NCI-H1436 treated with DMSO at 0.1 percent for 48 hours (cell line): Measurements from ENCODE around the gene STK32B.
"Not testable (repeated sequence)": the region's sequence is repeated elsewhere in the genome, so short reads cannot be mapped to it uniquely, and the experiment has no call there.

Experiments
- DNase-seq: peaks from one replicate; lab custom pipeline; 2025; lab: John Stamatoyannopoulos, UW

Gene STK32B

DNA sequence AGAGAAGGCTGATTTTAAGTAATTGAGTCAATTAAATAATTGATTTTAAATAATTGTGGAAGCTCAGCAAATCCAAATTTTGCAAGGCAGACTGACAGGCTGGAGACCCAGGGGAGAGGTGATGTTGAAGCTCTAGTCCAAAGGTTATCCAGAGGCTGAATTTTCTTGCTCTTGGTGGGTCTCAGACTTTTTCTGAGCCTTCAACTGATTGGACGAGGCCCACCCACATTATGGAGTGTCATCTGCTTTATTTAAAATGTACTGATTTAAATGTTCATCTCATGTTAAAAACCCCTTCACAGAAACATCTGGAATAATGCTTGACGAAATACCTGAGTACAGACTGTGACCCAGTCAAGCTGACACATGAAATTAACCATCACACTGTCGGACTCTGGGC lies 20.4 kb upstream of the STK32B start:
- no peak for DNase-seq

DNA sequence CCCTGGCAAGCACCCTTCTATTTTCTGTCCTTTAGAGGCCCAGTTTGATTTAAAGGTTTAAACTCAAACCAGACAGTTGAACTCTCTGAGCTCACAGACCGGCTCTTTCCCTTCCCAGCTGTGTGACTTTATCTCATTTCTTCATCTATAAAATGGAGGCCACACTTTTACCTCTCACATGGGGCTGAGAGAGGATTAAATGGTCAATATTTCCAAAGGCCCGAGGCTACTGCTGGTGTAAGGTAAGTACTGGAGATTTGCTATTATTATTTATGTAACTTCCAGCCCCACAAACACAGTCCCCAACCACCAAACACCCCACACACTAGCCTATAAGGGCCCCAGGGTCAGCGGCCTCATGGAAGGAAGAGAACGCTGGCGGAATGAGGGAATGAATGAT lies 18.5 kb upstream of the STK32B start:
- no peak for DNase-seq

DNA sequence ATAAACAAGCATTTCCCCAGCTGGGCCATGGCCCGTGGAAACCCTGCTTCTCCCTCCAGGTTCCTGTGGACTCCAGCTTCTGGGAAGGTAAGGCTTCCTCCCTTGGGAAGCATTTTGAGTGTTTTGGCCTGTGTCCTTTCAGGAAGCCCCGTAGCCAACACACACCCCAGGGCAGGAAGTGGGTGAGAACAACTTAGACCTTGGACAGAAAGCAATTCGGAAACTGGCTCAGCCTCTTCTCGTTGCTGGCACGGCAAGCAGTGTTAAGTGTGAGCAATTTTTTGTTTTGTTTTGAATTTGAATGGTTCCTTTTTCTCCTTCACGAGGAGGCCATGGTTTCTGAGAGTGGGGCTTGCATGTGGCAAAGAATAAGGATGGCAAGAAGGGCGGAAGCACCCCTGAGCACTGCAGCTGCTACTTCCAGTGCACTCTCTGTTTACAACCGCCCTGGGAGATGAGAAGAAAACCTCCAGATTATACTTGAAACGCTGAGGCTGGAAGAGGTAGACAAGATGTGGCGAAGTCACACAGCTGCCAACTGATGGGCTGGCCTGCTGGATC lies 17.9 kb upstream of the STK32B start:
- DNase-seq, result no peak

DNA sequence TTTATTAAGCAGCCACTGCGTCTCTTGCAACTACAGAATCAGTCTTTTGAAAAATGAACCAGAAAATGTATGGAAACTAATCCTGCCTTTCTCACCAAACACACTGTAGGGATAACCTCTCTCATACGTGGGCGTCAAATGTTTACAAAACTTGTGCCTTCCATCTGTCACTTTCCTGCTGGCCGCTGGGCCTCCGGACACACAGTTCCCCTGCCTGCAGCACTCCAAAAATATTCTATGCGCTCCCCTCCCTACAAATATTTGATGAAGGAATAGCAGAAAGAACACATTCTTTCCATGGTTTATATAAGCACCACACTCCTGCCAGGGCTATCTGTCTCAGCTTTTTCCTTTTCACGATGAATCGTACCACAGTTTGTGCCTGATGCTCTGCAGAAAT lies 17.1 kb upstream of the STK32B start:
- no peak for DNase-seq

DNA sequence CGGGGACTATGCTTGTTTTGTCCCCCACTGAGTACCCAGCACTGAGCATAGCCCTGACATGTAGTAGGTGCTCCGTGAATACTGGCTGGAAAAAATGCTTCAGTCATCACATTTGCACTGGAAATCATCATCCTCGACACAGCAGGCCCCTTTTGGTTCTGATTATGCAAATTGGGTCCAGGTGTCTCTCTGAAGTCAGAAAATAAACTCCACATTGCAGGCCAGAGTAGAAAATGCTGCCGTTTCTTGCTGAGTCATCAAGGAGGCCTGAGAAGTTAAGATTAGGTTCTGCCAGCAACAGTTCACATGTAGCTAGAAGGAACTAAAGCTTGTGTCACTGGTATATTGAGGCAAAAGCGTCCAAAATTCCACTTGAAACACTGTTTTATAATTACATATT lies 15.0 kb upstream of the STK32B start:
- DNase-seq, result no peak

DNA sequence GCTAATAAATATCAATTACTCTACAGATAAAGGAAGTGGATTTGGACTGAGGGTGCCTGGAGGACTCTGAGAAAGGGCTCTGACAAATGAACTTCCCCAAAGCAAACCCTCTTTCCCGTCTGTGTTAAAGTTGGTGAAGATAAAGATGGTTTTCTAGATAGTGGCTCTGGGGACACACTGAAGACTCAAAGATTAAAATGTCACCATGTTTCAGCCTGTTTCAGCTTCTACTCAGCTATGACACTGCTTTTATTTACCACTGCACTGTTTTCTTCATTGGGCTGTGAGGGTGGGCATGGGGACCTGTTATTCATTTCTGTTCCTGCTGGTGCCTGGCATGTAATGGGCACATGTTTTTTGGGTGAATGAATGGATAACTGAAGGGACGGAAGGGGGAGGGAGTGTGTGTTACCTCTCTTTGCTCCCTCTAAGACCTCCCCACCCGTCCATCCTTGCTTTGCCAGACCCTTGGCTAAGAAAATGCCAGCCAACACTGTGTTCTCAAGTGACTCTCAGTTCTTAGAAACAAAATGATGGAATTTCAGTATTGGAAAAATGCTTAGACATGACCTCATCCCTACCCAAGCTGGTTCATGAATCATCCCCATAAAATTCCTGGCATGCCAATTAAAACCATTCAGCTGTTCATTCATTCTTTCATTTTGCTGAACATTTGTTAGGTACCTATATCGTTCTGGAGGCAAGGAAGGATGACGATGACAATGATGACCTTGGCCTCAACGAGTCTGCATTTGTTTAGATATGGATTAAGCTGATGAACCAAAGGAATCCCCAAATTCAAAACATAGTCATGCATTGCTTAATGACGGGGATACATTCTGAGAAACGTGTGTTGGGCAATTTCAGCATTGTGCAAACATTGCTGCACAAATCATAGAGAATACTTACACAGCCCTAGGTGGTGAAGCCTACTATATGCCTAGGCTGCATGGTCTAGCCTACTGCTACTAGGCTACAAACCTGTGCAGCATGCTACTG lies 13.4 kb upstream of the STK32B start:
- DNase-seq, result no peak

DNA sequence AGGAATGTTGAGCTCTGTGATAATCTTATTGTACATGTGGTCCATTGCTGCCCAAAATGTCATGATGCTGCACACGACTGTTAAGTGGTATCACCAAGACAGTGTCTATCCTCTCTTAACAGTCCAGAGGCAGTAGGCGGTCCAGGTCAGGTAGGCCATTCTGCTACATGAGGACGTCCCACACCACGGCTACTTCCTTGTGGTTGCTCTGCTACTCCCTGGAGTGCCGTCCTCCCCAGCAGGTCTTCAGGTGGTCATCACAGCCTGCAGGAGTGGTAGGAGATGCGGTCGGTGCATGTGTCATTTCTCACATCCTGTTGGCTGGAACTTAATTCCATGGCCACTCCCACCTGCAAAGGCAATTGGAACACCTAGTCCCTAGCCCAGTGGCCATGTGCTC lies 11.5 kb upstream of the STK32B start:
- no peak for DNase-seq

DNA sequence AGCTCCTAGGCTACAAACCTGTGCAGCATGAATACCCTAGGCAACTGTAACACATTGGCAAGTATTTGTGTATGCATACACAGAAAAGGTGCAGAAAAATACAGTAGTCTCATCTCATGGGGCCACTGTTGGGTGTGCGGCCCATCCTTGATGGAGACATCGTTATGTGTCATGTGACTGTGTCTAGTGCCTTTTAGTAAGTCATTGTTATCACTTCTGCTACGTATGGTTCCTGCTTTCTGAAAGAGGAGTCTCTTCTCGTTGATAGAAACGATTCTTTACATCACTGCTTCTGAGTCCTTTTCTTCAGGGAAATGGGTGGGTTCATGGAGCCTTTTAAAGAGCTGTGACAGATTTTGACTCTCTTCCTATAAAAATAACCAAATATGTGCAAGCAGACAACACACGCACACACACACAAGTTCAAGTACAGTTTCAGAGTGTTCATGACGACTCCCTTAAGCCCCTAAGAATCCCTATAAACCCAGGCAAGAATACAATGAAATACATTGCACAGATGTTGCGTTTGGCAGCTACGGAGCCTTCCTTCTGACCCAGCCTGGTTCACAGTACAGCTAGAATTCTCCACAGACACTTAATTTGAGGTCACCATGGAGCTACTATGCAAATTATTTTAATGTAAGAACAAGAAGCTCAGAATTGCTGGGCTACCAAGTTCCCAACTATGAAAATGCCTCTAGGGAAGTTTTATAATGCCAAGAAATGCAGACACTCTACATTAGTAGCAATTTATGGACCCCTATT lies 10.2 kb upstream of the STK32B start:
- no peak for DNase-seq

DNA sequence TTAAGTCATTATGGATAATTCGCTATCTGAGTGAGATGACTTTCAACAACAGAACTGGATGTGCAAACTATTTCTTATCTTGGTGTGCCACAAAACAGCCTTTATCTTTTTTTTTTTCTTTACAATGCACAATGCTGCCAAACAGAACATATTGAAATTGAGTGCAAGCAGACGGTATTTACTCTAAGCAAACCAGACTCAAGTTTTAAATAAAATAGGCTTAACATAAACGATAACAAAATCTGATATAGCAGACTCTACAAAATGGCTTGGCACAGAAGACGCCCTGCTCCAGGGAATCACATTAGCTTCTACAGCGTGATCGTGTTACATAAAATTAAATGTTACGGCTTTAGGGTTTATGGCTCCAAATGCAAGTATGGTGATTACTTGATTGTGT lies 9.6 kb upstream of the STK32B start:
- no peak for DNase-seq

DNA sequence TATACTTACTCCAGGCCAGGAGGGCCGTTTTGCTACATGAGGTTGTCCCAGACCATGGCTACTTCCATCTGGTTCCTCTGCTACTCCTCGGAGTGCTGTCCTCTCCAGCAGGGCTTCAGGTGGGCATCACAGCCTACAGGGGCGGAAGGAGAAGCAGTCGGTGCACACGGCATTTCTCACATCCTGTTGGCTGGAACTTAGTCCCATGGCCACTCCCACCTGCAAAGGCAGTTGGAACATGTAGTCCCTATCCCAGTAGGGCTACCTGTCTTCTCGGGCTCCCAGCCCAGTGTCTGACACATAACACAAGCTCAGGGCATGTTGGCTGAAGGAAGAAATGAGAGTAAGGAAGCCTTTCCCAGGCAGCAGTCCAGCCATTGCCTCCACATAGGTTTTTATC lies 7.7 kb upstream of the STK32B start:
- DNase-seq, result no peak

DNA sequence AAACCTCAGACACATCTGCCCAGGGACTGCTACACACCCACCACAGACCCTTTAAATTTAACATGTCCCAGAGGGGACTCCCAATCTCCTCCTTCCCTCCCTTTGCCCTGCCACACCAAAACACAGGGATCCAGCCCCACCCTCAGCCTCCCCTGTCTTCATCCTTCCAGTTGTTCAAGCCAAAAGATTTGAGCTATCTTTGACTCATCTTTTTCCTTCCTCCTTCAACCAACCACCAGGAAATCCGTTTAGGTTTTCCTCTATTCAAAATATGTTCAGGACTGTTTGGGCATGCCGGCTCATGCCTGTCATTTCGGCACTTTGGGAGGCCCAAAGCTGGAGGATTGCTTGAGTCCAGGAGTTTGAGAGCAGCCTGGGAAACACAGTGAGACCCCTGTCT lies 6.9 kb upstream of the STK32B start:
- no peak for DNase-seq

DNA sequence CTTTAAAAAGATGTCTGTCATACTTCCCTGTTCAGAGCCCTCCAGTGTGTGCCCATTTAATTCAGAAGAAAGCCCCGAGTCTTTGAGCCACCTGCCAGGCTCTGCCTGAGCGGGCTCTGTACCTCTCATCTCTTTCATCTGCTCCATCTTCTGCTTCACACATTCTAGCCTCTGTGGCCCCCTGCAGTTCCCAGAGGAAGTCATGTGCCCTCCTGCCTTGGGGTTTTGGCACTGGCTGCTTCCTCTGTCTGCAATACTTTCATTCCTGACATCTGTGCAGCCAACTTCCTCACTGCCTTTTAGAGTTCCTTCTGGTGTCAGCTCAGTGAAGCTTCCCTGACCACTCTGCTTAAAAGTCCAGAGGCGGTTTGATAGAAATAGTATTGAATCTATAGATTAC lies 6.2 kb upstream of the STK32B start:
- DNase-seq, result no peak

DNA sequence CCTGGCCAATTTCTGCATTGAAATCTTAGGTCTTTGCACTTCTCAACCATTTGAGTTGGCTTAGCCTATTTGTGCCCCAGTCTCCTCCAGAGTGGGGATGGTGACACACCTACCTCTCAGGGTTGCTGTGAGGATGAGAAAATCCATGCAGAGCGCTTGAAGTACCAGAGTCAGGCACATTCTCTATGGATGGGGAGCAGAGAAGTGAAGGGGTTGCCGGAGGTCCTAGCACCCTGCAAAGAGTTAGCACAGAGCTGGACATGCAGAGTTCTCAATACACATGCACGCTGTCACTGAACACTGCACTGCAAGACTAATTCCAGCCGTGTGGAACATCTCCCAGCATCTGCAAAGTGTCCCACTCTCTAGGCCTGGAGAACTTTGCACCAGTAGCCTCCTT lies 2.6 kb upstream of the STK32B start:
- no peak for DNase-seq

DNA sequence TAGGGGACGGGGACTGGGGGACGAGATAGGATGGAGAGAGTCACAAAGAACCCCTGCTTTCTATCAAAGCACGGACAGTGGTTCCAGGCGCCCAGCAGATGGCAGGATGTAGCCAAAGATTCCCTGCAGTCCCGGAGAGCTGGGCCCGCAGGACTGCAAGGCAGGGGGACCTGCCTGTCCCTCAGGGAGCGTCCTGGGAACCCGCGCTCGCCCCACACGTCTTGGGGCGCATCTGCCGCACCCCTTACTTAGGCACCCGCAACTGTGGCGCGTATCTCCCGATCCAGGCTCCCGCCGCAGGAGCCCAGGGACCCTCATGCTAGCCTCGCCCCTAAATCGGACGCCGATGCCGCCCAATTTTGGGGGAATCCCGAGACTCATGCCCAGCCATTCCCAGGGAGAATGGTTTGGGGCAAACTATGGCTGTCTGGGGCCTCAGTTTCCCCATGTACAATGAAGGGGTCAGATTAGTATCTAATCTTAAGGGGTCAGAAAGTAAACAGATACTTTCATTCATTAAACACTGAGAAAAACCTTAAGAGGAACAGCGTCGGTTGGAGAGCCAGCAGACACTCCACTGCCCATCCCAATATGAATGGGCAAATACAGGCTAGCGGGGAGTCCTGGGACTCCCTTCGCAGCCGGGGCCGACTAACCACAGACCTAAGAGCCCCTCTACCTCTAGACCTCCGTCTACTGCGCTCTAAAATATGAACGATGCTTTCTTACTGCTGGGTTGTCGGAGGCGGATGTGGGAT lies 581 bp upstream of the STK32B start:
- no peak for DNase-seq

DNA sequence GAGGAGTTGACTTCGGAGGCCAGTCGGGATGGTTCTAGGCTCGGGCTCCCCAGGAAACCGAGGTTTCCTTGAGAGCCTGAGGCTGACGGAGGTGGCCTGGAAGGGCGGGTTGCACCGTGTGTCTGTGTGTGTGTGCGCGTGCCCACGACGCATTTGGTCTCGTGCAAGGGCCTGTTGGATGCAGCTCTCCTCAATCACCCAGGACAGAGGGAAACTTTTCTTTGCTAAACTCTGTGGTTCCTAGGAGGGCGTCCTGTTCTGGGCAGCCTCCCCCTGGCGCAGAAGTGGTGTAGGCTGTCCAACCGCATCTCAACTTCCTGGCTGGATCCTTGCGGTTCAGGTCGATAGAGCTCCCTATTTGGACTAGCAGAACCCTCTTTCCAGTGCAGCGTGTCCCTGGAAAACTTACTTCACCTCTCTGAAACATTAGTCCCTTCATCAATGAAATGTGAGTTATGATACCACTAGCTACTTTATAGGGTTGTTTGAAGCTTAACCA lies 973 bp downstream of the STK32B start:
- DNase-seq, result no peak

DNA sequence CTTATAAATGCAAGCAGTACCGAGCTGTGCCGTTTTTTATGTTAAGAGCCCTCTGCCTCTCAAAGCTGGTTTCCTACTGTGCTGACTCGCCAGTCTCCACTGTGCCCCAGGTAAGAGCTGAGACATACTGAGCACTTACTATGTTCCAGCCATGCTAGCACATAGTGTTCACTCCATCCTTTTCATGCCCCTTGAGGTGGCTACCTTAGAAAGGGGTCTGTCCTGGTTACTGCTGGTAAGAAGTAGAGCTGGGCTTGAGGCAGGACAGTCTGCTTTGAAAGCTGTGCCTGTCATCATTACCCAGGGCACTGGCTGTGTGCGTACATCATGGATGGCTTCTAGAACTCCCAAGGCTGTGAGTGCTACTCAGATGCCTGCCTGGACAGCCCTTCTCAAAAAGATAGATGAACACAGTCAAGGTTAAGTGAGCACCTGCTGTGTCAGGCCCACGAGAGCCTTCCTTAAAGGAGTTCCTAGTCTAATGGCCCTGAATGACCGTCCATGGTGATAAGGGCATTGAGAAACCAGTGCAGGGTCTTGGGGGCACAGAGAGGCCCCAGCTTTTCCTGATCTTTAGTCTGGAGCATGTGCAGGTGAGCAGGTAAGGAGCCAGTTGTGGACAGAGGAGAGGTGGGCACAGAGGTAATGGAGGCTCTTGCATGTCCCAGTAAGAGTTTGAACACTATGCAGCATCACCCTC lies 1.6 kb downstream of the STK32B start:
- DNase-seq, result no peak

DNA sequence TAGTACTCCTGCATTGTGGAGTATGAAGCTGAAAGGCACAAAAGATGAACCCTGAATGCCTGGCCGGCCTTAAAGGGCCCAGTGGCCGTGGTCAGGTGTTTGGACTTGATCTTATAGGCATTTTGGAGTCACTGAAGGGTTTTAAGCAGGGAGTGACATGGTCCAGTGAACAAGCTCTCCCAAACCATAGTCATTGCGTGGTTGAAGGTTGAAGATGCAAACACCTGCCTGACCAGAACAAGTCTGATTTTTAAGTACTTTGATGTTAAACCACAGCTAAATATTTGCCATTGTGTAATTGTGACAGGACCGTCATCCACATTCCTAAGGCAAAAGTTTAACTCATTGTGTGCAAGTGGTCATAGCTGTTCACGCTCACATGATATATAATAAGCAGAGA lies 3.3 kb downstream of the STK32B start:
- no peak for DNase-seq

DNA sequence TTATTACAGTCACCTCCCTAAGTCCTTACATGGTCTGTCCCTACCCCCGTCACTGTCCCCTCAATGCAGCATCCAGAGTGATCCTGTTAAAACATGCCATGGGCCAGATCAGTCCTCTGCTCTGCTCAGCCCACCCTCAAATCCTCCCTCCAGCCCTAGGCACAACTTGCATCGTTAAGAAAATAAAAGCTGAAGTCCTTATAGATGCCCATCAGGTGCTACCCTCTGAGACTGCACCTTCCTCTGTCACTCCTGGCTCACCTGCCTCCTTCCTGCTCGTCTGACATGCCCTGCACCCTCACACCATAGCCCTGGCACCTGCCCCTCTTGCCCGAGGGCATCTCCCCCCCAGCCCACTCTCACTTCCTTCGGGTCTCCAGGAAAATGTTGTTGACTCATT lies 4.1 kb downstream of the STK32B start:
- DNase-seq, result no peak

DNA sequence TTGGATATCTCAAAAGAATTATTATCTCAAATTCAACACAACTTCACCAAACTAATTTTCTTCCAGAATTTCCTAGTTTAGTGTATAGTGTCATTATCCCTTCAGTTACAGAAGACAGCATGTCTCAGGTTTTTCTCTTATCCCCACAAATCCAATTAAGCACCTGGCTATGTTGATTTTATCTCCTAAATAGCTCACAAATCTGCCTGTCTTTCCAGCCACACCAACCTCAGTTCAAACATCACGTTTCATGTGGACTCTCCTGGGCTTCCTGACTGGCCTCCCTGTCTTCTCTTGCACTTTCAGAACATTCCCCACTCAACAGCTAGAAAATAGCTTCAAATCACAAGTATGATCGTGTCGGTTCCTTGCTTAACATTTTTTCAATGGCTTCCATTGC lies 14.8 kb downstream of the STK32B start:
- DNase-seq, result no peak

DNA sequence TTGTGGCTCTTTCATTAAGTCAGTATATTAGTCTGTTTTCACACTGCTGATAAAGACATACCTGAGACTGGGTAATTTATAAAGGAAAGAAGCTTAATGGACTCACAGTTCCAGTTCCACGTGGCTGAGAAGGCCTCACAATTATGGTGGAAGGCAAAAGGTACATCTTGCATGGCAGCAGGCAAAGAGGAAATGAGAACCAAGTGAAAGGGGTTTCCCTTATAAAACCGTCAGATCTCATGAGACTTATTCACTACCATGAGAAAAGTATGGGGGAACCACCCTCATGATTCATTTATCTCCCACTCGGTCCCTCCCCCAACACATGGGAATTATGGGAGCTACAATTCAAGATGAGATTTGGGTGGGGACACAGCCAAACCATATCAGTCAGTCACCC lies 15.7 kb downstream of the STK32B start:
- DNase-seq, result not testable (repeated sequence)

DNA sequence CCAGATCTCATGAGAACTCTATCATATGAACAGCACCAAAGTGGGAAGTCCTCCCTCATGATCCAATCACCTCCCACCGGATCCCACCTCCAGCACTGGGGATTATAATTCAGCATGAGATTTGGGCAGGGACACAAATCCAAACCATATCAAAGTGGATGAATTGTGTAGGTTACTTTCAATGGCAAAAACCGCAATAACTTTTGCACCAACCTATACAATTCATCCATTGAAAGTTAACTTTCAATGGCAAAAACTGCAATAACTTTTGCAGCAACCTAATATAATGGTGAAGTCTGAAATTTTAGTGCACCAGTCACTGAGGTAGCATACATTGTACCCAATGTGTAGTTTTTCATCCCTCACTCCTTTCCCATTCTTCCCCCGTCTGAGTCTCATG lies 16.6 kb downstream of the STK32B start:
- no peak for DNase-seq
